SK-N-MC (cell line): Measurements from ENCODE around the gene SLC9A9.

Experiments used
- DNase-seq: peaks from one replicate; pipeline ENCODE4 v3.0.0-alpha.2; 2011; ENCODE audit warnings: low read depth, low spot score
- H3K27ac ChIP-seq: fragments of 200-600 bp; sonication (generic); 2 replicates; pipeline ENCODE4 v1.5.1; 2016; ENCODE audit warnings: mixed run types
- H3K36me3 ChIP-seq: fragments of 200-600 bp; sonication (generic); 2 replicates; pipeline ENCODE4 v1.6.1; 2017; ENCODE audit warnings: antibody characterized with exemption, low read length, mixed read lengths; ENCODE audit not compliant: insufficient read depth
- H3K4me3 ChIP-seq: fragments of 200-600 bp; sonication (generic); 2 replicates; pipeline ENCODE4 v1.5.1; 2016
- H3K9ac ChIP-seq: fragments of 200-600 bp; sonication (generic); 2 replicates; pipeline ENCODE4 v1.8.0; 2017; ENCODE audit warnings: mixed run types, mixed read lengths; ENCODE audit not compliant: insufficient read length
- H3K9me3 ChIP-seq: fragments of 200-600 bp; sonication (generic); 2 replicates; pipeline ENCODE4 v1.6.1; 2017; ENCODE audit warnings: low read depth, mild to moderate bottlenecking, antibody characterized with exemption, low read length, moderate library complexity, mixed read lengths
- EZH2 ChIP-seq: fragments of 200-600 bp; sonication (generic); IDR thresholded peaks from one replicate; pipeline ENCODE4 v1.6.1; 2017; ENCODE audit warnings: antibody characterized with exemption
- FOXP2 ChIP-seq: optimal IDR thresholded peaks from 2 replicates; pipeline ENCODE3; 2011; ENCODE audit warnings: mild to moderate bottlenecking, moderate library complexity; ENCODE audit not compliant: insufficient read depth; ENCODE audit errors: extremely low read length, control extremely low read depth
- POLR2AphosphoS5 ChIP-seq: IDR thresholded peaks from 2 replicates; pipeline ENCODE4 v1.6.1; 2012; ENCODE audit warnings: mild to moderate bottlenecking, low read depth, low read length, borderline replicate concordance

SLC9A9 gene

DNA sequence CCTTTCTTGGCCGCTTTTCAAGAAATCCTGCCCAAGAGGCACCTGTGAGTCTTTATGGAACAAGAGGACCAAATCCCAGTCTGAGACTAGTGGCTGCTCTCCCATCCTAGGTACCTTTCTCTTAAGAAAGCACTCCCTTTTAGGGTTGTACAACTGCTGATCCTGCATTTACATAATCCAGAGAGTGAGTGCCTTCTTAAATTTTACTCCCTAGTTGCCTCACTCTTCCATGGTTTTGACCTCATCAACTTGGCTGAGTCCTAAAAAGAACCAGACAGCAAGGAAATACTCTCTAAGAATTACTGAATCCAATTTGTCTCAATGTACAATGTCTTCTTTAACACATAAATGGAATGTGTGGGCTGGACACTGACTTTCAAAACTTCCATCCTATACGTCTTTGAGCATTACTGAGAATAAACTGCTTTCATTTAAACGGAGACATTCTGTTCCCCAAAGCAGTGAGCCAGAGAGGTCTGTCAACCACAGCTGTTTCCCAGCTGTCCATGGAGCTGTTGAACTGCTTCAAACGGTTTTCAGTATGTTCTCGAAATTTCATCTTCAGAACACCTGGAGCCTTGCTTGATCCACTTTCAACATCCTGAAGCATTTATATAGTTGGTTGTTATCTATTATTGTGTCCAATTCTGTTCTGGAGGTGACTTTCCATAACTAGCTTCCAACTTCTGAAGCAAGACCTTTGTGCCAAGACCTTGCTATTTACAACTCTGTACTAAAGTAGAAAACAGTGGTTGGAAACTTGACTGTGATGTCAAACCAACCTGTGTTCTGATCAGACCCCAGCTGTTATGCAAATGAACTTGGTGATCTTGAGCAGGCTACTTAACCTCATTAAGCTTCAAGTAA, 179.1 kb downstream of the SLC9A9 start:
- H3K4me3 ChIP-seq, result no peak overlapping the region
- H3K9ac ChIP-seq, result no peak overlapping the region
- H3K36me3 ChIP-seq, result no peaks in the 10 kb centered on the region
- H3K27ac ChIP-seq, result no peak overlapping the region
- H3K9me3 ChIP-seq, result no peaks in the 10 kb centered on the region
- TF ChIP-seq FOXP2 (no peak), EZH2 (no peak), POLR2AphosphoS5 (no peak)
- DNase-seq, result no peak

DNA sequence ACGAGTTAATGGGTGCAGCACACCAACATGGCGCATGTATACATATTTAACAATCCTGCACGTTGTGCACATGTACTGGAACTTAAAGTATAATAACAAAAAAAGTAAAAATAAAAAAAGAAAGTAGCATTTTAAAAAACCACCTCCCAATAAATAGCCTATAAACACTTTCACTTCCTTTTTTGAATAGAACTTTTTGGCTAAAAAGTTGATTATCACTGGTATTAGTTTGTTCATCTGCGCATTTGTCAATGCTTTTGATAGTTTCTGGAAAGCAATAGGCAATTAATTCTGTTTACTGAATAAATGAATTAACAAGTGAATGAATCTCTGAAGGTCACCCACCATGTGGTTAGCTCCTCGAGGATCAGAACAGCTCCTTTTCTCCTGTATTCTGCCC, 179.9 kb downstream of the SLC9A9 start:
- Histone ChIP-seq H3K36me3 (no peaks in the 10 kb centered on the region), H3K4me3 (no peak overlapping the region), H3K9me3 (no peaks in the 10 kb centered on the region), H3K27ac (no peak overlapping the region), H3K9ac (no peak overlapping the region)
- DNase-seq, result no peak
- no peak for TF ChIP-seq EZH2
- no peak for TF ChIP-seq FOXP2

DNA sequence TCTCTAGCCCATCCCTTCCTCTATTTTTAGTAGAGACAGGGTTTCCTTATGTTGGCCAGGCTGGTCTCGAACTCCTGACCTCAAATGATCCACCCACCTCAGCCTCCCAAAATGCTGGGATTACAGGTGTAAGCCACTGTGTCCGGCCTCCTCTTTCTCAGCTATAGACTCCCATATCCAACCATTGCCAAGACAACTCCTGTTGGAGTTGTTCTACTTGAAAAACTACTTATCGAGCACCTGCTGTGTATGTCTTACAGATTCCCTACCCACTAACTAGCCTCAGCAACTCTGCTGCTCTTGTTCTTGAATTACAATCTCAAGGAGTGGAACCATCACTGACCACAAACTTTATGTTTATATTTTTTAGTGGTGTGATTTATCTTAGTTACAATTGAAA, 186.6 kb downstream of the SLC9A9 start:
- no peak overlapping the region for H3K27ac ChIP-seq
- H3K36me3 ChIP-seq, result no peaks in the 10 kb centered on the region
- no peak overlapping the region for H3K4me3 ChIP-seq
- no peak for DNase-seq
- H3K9ac ChIP-seq, result no peak overlapping the region
- TF ChIP-seq FOXP2 (no peak), POLR2AphosphoS5 (no peak), EZH2 (no peak)
- H3K9me3 ChIP-seq, result peaks cover 7% of the 10 kb centered on the region; the same call in 1 of the 2 replicates

DNA sequence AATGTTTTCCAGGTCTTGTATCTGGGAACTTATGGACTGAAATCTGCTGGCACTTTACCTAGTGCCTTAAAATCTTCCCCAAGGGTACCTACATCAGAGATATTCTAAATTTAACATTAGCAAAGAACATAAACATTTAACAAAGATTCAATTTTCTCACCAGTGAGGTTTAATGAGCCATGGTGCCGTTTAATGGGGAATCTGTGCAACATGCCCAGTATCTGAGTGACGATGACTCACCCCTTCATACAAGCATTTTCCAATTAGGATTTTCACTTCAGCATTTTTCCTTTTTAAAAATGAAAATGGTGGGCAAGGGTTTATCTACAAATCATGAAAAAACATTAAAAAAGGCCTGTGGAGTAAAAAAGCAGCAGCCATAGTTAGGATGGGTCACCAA, 189.4 kb downstream of the SLC9A9 start:
- no peak for DNase-seq
- peak overlapping the region; percentile 35 for H3K4me3 ChIP-seq
- peaks cover 7% of the 10 kb centered on the region; the same call in 1 of the 2 replicates for H3K9me3 ChIP-seq
- peak overlapping the region; percentile 62; the same call in 1 of the 2 replicates for H3K27ac ChIP-seq
- no peak overlapping the region for H3K9ac ChIP-seq
- TF ChIP-seq POLR2AphosphoS5 (no peak), FOXP2 (no peak), EZH2 (no peak)
- H3K36me3 ChIP-seq, result no peaks in the 10 kb centered on the region

DNA sequence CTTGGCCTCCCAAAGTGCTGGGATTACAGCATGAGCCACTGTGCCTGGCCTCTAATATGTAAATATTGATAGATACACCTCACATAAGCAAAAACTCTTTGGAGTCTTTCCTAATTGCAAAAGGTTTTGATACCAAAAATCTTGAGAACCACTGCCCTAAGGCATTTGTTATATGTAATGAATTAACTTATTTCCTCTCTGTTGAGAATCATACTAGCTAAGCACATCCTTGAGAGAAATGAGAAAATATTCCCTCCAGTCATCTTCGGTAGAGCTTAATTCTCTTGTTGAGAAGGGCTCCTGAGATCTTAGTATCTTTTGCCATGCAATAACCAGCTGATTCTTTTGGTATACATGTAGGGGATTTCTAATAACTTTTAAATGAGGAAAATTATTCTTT, 190.2 kb downstream of the SLC9A9 start:
- Histone ChIP-seq H3K9me3 (peaks cover 7% of the 10 kb centered on the region; the same call in 1 of the 2 replicates), H3K36me3 (no peaks in the 10 kb centered on the region), H3K9ac (no peak overlapping the region), H3K4me3 (peak overlapping the region; percentile 35), H3K27ac (peak overlapping the region; percentile 62)
- TF ChIP-seq POLR2AphosphoS5 (peak; percentile 45; the same call in 1 of the 2 replicates), EZH2 (no peak), FOXP2 (no peak)
- peak; percentile 95 for DNase-seq

DNA sequence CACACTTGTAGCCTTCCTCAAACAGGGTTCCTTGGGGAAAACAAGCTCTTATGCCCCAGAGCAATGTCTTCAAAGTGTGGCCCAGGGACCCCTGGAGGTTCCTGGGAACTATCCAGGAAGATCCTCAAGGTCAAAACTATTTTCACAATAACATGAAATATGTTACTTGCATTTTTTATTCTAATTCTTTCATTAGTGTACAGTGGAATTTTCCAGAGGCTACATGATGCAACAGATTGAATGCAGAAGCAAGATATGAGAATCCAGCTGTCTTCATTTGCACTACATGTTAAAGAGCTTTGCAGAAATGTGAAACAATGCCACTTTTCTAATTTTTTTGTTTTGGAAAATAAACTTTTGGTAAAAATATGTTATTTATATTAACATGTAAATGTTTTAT, 190.9 kb downstream of the SLC9A9 start:
- TF ChIP-seq POLR2AphosphoS5 (peak; percentile 44; the same call in 1 of the 2 replicates), FOXP2 (no peak)
- Histone ChIP-seq H3K9ac (no peak overlapping the region), H3K27ac (peak overlapping the region; percentile 25; the same call in 1 of the 2 replicates), H3K9me3 (peaks cover 7% of the 10 kb centered on the region; the same call in 1 of the 2 replicates), H3K36me3 (no peaks in the 10 kb centered on the region), H3K4me3 (no peak overlapping the region)
- DNase-seq, result peak; percentile 85

DNA sequence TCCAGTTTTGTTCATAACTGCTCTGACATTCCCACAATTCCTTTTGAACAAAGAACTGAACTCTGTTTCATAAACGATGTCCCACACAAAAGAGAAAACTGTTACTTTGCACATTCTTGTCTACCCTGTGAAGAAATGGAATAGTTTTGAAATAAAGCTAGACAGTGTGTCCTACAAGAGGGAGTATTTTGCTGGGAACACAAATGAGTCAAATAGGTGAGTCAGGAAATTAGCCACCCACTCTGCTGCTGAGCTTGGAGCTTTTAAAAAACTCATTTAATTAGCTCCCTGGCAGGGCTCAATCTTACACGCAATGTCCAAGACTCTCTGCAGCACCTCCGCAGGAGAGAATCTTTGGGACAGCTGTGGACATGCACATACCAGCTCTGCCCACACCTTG, 193.4 kb downstream of the SLC9A9 start:
- no peak for DNase-seq
- H3K9ac ChIP-seq, result no peak overlapping the region
- no peak overlapping the region for H3K27ac ChIP-seq
- TF ChIP-seq POLR2AphosphoS5 (no peak), FOXP2 (no peak), EZH2 (no peak)
- H3K36me3 ChIP-seq, result no peaks in the 10 kb centered on the region
- H3K4me3 ChIP-seq, result no peak overlapping the region
- no peaks in the 10 kb centered on the region; the same call in 1 of the 2 replicates for H3K9me3 ChIP-seq

DNA sequence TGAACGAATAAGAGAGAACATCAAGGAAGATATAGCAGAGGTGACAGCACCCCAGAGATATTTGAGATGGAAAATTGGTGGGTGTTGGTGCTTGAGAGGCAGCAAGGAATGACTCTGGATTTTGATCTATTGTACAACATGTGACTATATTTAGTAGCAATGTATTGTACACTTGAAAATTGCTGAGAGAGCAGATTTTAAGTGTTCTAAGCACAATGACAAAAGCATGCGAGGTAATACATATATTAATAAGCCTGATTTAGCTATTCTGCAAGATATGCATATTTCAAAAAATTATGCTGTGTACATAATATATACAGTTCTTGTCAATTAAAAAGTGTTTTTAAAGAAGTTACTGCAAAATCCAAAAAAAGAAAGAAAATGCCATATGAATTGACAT, 194.3 kb downstream of the SLC9A9 start:
- no peaks in the 10 kb centered on the region for H3K9me3 ChIP-seq
- no peak for TF ChIP-seq EZH2
- no peak for TF ChIP-seq FOXP2
- TF ChIP-seq POLR2AphosphoS5, result no peak
- no peak overlapping the region for H3K9ac ChIP-seq
- no peaks in the 10 kb centered on the region for H3K36me3 ChIP-seq
- H3K27ac ChIP-seq, result no peak overlapping the region
- no peak overlapping the region for H3K4me3 ChIP-seq
- no peak for DNase-seq

DNA sequence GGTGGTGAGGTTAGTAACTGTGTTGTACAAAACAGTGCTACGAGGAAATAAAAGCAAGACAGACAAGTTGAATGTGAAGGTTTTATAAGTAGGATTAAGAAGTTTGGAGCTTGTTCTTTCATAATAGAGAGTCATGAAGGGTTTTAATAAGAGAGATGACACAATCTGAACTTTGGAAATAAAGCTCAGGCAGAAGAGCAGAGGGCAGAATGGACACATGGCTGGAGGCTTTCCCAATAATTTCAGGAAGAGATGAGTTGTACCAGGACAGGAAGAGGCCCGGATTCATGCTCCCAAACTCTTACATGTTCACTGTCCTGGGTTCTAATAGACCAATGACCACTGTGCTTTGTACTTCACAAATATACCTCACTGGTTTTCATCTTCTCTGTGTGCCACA, 194.8 kb downstream of the SLC9A9 start:
- Histone ChIP-seq H3K9ac (no peak overlapping the region), H3K9me3 (no peaks in the 10 kb centered on the region), H3K27ac (no peak overlapping the region), H3K36me3 (no peaks in the 10 kb centered on the region), H3K4me3 (no peak overlapping the region)
- TF ChIP-seq FOXP2 (no peak), EZH2 (no peak), POLR2AphosphoS5 (no peak)
- DNase-seq, result no peak
